K562 (cell line): ENCODE data around the gene CD93. TPM values are rescaled to one million over a fixed set of nuclear protein-coding genes. Genes with fewer than 3 reads are reported as not detected.

ENCODE experiments used
- CHAMP1 ChIP-seq: fragments of 450-650 bp; IDR thresholded peaks from 2 replicates; pipeline ENCODE4 v1.6.1; 2016; ENCODE audit warnings: mild to moderate bottlenecking
- E4F1 ChIP-seq: fragments of 250-450 bp; sonication (Bioruptor Pico); IDR thresholded peaks from 2 replicates; pipeline ENCODE4 v1.5.0; 2021; ENCODE audit warnings: mild to moderate bottlenecking, borderline replicate concordance
- GATAD2B ChIP-seq: fragments of 450-650 bp; IDR thresholded peaks from 2 replicates; pipeline ENCODE4 v1.6.1; 2017; ENCODE audit warnings: mild to moderate bottlenecking, borderline replicate concordance
- HNRNPK ChIP-seq: fragments of 200-400 bp; formaldehyde crosslinking; IDR thresholded peaks from one replicate; pipeline ENCODE4 v1.6.1; 2018; ENCODE audit warnings: mild to moderate bottlenecking, low read depth, low read length; ENCODE audit not compliant: poor library complexity, severe bottlenecking
- TAF7 ChIP-seq: fragments of 450-650 bp; IDR thresholded peaks from 2 replicates; pipeline ENCODE4 v1.6.1; 2016; ENCODE audit warnings: missing genetic modification characterization, missing compliant biosample characterization
- USF1 ChIP-seq: sonication (generic); formaldehyde crosslinking; IDR thresholded peaks from 2 replicates; pipeline ENCODE4 v1.9.0; 2022; ENCODE audit warnings: mild to moderate bottlenecking, missing genetic modification reagents
- ZNF232 ChIP-seq: sonication (generic); formaldehyde crosslinking; IDR thresholded peaks from 2 replicates; pipeline ENCODE4 v1.8.0; 2022; ENCODE audit warnings: mild to moderate bottlenecking, missing genetic modification reagents
- ZNF239 ChIP-seq: fragments of 250-450 bp; sonication (Bioruptor Pico); IDR thresholded peaks from 2 replicates; pipeline ENCODE4 v1.4.0; 2020; ENCODE audit warnings: mild to moderate bottlenecking
- ZNF655 ChIP-seq: fragments of 250-450 bp; sonication (Bioruptor Pico); IDR thresholded peaks from 2 replicates; pipeline ENCODE4 v1.5.0; 2021
- polyA plus RNA-seq, 8 experiments: library from polyadenylated mRNA; depleted of rRNA in 4 of 8; stranded (reverse) in 5 of 8; unstranded in 3 of 8; fragments of >200 nt; fragmentation: Nextera tagmentation in 2 of 8; fragmentation: Illumina TruSeq in 1 of 8; extraction: Ambion mirVana in 2 of 8; extraction: Trizol in 1 of 8; gene quantifications; 2 replicates each; pipeline versions ENCODE4 v1.2.1 to v1.2.3, GENCODE V29; 2011 to 2014; ENCODE audit warnings: inconsistent platforms in 1 of 8, missing spikeins in 1 of 8
- total RNA-seq, 7 experiments: library from RNA; depleted of rRNA in 6 of 7; stranded (reverse); fragments of >200 nt in 6 of 7; fragmentation: Illumina TruSeq in 2 of 7; extraction: Trizol in 2 of 7; gene quantifications; 2 replicates each; pipeline versions ENCODE4 v1.2.1 to v1.2.3, GENCODE V29; 2011 to 2021; ENCODE audit warnings: low replicate concordance in 1 of 7

The CD93 gene
- total and polyA plus RNA-seq, 9 of the 15 experiments (the other 6 are each of a cell fraction or from before 2014, with no cell fraction given): 0.03 to 0.20 (median 0.05) TPM

- no peak for TF ChIP-seq E4F1 (CRISPR knock-in tag)
- TF ChIP-seq ZNF655 (CRISPR knock-in tag): no peak
- no peak for TF ChIP-seq USF1
- TF ChIP-seq CHAMP1: no peak
- TF ChIP-seq ZNF239: no peak
- TF ChIP-seq ZNF232: no peak
- no peak for TF ChIP-seq GATAD2B
- no peak for TF ChIP-seq HNRNPK
- no peak for TF ChIP-seq TAF7 (tag)
- TF ChIP-seq, all 486 proteins: peak for 0
Measured at GRCh38 chr20:23047001-23047737, 39.0 kb downstream of the CD93 start (continued).
